MV-4-11 (cell line): ENCODE results near the gene GGT1.
"Not testable (repeated sequence)": the region's sequence is repeated elsewhere in the genome, so short reads cannot be mapped to it uniquely, and the experiment has no call there.

ENCODE experiments used
- DNase-seq: peaks from one replicate; lab custom pipeline; 2025; lab: John Stamatoyannopoulos, UW

GGT1 gene

GRCh38 chr22:24584166-24584790 is 18.7 kb upstream of the GGT1 start:
- DNase-seq = no peak

- no peak for DNase-seq
Observed at GRCh38 chr22:24584871-24585411, 18.1 kb upstream of the GGT1 start.

GRCh38 chr22:24585461-24585860 is 17.5 kb upstream of the GGT1 start:
- no peak for DNase-seq

GRCh38 chr22:24585927-24586546 is 17.0 kb upstream of the GGT1 start:
- no peak for DNase-seq

GRCh38 chr22:24587251-24587650 is 15.7 kb upstream of the GGT1 start:
- DNase-seq = no peak

GRCh38 chr22:24587948-24588347 is 15.0 kb upstream of the GGT1 start:
- no peak for DNase-seq

GRCh38 chr22:24588381-24588756 is 14.6 kb upstream of the GGT1 start:
- DNase-seq = no peak

- DNase-seq = no peak
Observed at GRCh38 chr22:24588757-24589481, 14.1 kb upstream of the GGT1 start.

GRCh38 chr22:24589518-24590030 is 13.4 kb upstream of the GGT1 start:
- DNase-seq = no peak

- DNase-seq = no peak
Observed at GRCh38 chr22:24590596-24591173, 12.3 kb upstream of the GGT1 start.

- DNase-seq = no peak
Observed at GRCh38 chr22:24591286-24591830, 11.6 kb upstream of the GGT1 start.

GRCh38 chr22:24592058-24592850 is 10.7 kb upstream of the GGT1 start:
- DNase-seq = no peak

GRCh38 chr22:24592851-24593558 is 10.0 kb upstream of the GGT1 start, which contains the start of gene LRRC75B:
Gene LRRC75B (minus strand): TSS chr22:24593073. CDS start chr22:24593039, 34 bp downstream.
- peak; percentile 68 for DNase-seq

- DNase-seq = not testable (repeated sequence)
Observed at GRCh38 chr22:24593559-24593835, 9.5 kb upstream of the GGT1 start.

GRCh38 chr22:24593836-24594568 is 9.0 kb upstream of the GGT1 start:
- DNase-seq = peak; percentile 14

GRCh38 chr22:24594569-24595120 is 8.3 kb upstream of the GGT1 start:
- DNase-seq = no peak

GRCh38 chr22:24595228-24595627 is 7.8 kb upstream of the GGT1 start:
- no peak for DNase-seq

GRCh38 chr22:24595863-24596262 is 7.1 kb upstream of the GGT1 start:
- no peak for DNase-seq

GRCh38 chr22:24597076-24597475 is 5.9 kb upstream of the GGT1 start:
- not testable (repeated sequence) for DNase-seq

- DNase-seq = no peak
Observed at GRCh38 chr22:24599514-24599913, 3.5 kb upstream of the GGT1 start.
